Activated CD8-positive, alpha-beta memory T cell treated with anti-CD3 and anti-CD28 coated beads, Interleukin-2, amount 10 ng/mL, durations not matched to agents 7 days and 5 days (primary cell): ENCODE results near the gene NECTIN2. TPM values are rescaled to one million over a fixed set of nuclear protein-coding genes. Genes with fewer than 3 reads are reported as not detected.
"Not testable (repeated sequence)": the region's sequence is repeated elsewhere in the genome, so short reads cannot be mapped to it uniquely, and the experiment has no call there.

Experiments used
- ATAC-seq: fragments of 150-1000 bp; cut with Tn5 transposase; one replicate; pipeline ENCODE4 v1.10.0; 2021; ENCODE audit warnings: moderate library complexity
- CTCF ChIA-PET: fragments of 350-600 bp; sonication (Branson Sonifier 250); formaldehyde crosslinking; loops from one replicate; lab custom pipeline; 2021; ENCODE audit warnings: antibody characterized with exemption; lab: Charles Lee
- DNase-seq: peaks from one replicate; pipeline ENCODE4 v3.0.0-alpha.2; 2020
- H3K27ac Mint-ChIP-seq: one replicate; pipeline ENCODE4 v1.8.0; 2021; ENCODE audit warnings: mild to moderate bottlenecking, mixed read lengths
- H3K27me3 Mint-ChIP-seq: one replicate; pipeline ENCODE4 v1.8.0; 2021; ENCODE audit warnings: mixed read lengths
- H3K36me3 Mint-ChIP-seq: one replicate; pipeline ENCODE4 v1.8.0; 2021; ENCODE audit warnings: mild to moderate bottlenecking, mixed read lengths
- H3K4me1 Mint-ChIP-seq: one replicate; pipeline ENCODE4 v1.8.0; 2021; ENCODE audit warnings: mixed read lengths
- H3K4me3 Mint-ChIP-seq: one replicate; pipeline ENCODE4 v1.8.0; 2021; ENCODE audit warnings: mild to moderate bottlenecking, moderate library complexity, mixed read lengths
- H3K9me3 Mint-ChIP-seq: one replicate; pipeline ENCODE4 v1.8.0; 2022; ENCODE audit warnings: low read depth, mixed read lengths
- total RNA-seq, 2 experiments: library from RNA; stranded (reverse); gene quantifications; one replicate each; pipeline ENCODE4 v1.2.3, GENCODE V29; 2021

NECTIN2 gene
- total RNA-seq, 2 experiments from 2014 or later: 0.49 to 0.67 TPM

DNA sequence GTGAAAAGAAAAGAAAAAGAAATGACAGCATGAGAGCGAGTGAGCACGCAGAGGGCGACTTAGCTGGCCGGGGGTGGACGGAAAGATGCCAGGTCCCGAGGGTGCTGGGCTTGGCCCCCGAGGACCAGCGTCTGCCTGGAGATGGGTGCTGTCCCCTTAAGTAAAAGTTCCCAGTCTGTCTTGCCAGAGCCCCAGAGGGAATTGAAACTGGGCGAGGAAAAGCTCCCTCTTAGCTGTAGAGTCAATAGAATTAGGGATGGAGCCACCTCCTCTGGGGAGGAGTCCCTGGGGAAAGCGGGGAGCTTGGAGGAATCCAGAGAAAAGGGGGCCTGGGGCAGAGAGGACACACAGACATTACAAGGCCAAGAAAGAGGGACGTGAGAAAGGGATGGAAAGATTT lies 23.9 kb upstream of the NECTIN2 start:
- ATAC-seq: no peak
- CTCF ChIA-PET: no interaction called here

DNA sequence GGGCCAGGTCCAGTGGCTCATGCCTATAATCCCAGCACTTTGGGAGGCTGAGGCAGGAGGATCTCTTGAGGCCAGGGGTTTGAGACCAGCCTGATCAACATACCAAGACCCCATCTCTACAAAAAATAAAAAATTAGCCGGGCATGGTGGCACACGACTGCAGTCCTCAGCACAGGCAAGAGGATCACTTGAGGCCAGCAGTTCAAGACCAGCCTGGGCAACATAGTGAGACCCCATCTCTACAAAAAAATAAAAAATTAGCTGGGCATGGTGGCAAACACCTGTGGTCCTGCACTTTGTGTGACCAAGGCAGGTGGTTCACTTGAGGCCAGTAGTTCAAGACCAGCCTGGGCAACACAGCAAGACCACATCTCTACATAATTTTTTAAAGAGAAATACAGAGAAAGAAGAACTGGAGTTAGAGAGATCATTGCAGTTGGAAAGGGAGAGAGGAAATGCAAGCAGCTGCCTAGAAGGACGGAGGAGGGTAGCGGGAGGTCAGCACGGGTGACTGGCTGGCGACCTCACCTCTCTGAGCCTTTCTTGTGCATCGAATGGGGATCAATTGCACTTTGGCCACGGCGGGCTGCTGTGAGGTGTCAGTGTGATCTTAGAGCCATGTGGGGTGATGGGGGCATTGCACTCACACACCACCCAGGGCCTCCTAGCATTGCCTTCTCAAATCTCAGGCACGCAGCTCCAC lies 23.3 kb upstream of the NECTIN2 start:
- H3K4me1 Mint-ChIP-seq: no peaks in the 10 kb centered on the region
- peaks cover 5% of the 10 kb centered on the region for H3K27me3 Mint-ChIP-seq
- H3K9me3 Mint-ChIP-seq: no peaks in the 10 kb centered on the region
- no peaks in the 10 kb centered on the region for H3K36me3 Mint-ChIP-seq
- DNase-seq: no peak
- ATAC-seq: no peak
- no peak overlapping the region for H3K27ac Mint-ChIP-seq
- H3K4me3 Mint-ChIP-seq: no peak overlapping the region
- CTCF ChIA-PET: interaction anchor here (1.3 kb wide), 1 partner anchor 52 kb away, joined by 3 read pairs; no protein-coding TSS in a partner anchor

More for the DNA sequence above, 23.9 kb upstream of the NECTIN2 start:
- no peak for DNase-seq
- H3K27ac Mint-ChIP-seq: no peak overlapping the region
- peaks cover 5% of the 10 kb centered on the region for H3K27me3 Mint-ChIP-seq
- H3K4me1 Mint-ChIP-seq: no peaks in the 10 kb centered on the region
- no peaks in the 10 kb centered on the region for H3K9me3 Mint-ChIP-seq
- no peaks in the 10 kb centered on the region for H3K36me3 Mint-ChIP-seq
- H3K4me3 Mint-ChIP-seq: no peak overlapping the region

DNA sequence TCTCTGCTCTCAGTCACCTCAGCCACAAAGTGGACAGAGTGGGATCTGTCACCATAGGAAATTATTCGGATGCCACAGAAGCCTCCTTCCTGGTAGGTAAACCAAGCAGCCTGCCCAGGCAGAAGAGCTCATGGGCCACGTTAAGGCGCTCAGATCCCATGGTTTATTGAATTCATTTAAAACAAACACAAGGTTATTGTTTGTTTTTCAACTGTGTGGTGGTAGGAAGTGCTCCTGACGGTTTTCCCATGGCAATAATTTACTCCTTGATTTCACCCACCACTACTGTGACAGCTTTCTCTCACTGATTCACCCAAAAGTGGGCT lies 22.8 kb upstream of the NECTIN2 start:
- Mint-ChIP-seq H3K27ac (no peak overlapping the region), H3K9me3 (no peaks in the 10 kb centered on the region), H3K36me3 (no peaks in the 10 kb centered on the region), H3K4me1 (no peaks in the 10 kb centered on the region), H3K27me3 (peaks cover 5% of the 10 kb centered on the region), H3K4me3 (no peak overlapping the region)
- ATAC-seq (no peak), DNase-seq (no peak)
- CTCF ChIA-PET: interaction anchor here (1.3 kb wide), 1 partner anchor 53 kb away, joined by 3 read pairs; no protein-coding TSS in a partner anchor

DNA sequence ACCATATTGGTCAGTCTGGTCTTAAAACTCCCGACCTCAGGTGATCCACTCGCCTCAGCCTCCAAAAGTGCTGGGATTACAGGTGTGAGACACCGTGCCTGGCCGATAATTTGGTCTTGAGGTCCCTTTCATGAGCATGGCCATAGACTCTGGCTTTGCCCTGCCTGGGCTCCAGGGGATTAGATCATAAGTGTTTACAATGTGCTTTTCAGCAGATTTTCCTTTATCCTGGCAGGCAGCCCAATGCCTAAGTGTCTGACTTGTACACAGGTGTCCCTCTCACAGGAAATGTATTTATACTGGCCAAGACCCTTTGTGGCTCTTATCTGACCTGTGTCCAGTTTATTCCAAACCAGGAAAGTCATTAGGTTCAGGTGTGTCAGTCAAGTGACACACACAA lies 21.3 kb upstream of the NECTIN2 start:
- Mint-ChIP-seq H3K27ac (no peak overlapping the region), H3K36me3 (no peaks in the 10 kb centered on the region), H3K9me3 (no peaks in the 10 kb centered on the region), H3K27me3 (peaks cover 5% of the 10 kb centered on the region), H3K4me3 (no peak overlapping the region), H3K4me1 (no peaks in the 10 kb centered on the region)
- CTCF ChIA-PET: no interaction called here
- no peak for ATAC-seq
- no peak for DNase-seq

DNA sequence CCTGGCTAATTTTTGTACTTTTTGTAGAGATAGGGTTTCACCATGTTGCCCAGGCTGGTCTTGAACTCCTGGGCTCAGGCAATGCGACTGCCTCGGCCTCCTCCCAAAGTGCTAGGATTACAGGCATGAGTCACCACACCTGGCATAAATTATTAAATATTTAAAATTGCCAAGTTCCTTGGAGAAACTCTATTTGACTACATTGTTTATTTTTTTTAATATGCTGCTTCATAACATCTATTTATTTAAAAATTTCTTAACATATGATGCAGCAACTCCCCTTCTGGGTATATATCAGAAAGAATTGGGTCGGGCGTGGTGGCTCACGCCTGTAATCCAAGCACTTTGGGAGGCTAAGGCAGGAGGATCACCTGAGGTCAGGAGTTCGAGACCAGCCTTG lies 13.2 kb upstream of the NECTIN2 start:
- not testable (repeated sequence) for H3K27ac Mint-ChIP-seq, ATAC-seq, H3K4me3 Mint-ChIP-seq

DNA sequence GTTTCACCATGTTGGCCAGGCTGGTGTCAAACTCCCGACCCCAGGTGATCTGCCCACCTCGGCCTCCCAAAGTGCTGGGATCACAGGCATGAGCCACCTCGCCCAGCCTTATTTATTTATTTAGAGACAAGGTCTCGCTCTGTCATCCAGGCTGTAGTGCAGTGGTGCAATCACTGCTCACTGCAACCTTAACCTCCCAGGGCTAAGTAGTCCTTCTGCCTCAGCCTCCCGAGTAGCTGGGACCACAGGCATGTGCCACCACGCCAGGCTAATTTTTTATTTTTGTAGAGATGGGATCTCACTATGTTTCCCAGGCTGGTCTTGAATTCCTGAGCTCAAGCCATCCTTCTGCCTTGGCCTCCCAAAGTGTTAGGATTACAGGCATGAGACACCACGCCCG lies 11.7 kb upstream of the NECTIN2 start:
- H3K4me3 Mint-ChIP-seq, H3K4me1 Mint-ChIP-seq, H3K27me3 Mint-ChIP-seq, H3K36me3 Mint-ChIP-seq, ATAC-seq, DNase-seq, H3K9me3 Mint-ChIP-seq, CTCF ChIA-PET, H3K27ac Mint-ChIP-seq: not testable (repeated sequence)

More for the DNA sequence above, 13.2 kb upstream of the NECTIN2 start:
- DNase-seq, H3K27me3 Mint-ChIP-seq, H3K9me3 Mint-ChIP-seq, CTCF ChIA-PET, H3K36me3 Mint-ChIP-seq, H3K4me1 Mint-ChIP-seq: not testable (repeated sequence)

DNA sequence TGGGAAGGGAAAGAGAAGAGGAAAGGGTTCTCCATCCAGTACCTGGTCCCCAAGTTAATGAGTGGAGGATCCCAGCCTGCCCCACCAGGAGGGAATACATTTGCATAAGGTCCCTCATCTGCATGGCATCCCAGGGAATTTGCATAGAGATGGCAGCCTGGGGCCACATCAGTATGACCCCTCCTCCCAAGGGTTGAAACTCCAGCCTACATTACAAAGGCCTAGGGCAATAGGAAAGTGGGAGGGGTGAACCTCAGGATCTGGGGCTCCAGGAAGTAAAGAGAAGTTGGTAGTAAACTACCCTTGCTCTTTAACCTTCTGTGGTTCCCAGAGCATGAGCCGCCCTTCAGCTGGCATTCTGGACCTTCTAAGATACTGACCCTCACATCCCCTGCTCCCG lies 6.8 kb upstream of the NECTIN2 start:
- H3K4me1 Mint-ChIP-seq: peaks cover 2% of the 10 kb centered on the region
- DNase-seq (no peak), ATAC-seq (no peak)
- H3K9me3 Mint-ChIP-seq: no peaks in the 10 kb centered on the region
- no peak overlapping the region for H3K4me3 Mint-ChIP-seq
- CTCF ChIA-PET: no interaction called here
- H3K27ac Mint-ChIP-seq: no peak overlapping the region
- H3K36me3 Mint-ChIP-seq: no peaks in the 10 kb centered on the region
- no peaks in the 10 kb centered on the region for H3K27me3 Mint-ChIP-seq

DNA sequence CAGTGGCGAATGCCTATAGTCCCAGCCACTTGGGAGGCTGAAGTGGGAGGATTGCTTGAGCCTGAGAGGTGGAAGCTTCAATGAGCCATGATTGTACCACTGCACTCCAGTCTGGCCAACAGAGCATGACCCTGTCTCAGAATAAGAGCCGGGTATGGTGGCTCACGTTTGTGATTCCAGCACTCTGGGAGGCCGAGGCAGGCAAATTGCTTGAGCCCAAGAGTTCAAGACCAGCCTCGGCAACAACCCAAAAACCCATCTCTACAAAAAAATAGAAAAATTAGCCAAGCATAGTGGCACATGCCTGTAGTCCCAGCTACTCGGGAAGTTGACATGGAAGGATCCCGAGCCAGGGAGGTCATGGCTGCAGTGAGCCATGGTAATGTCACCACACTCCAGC lies 5.3 kb upstream of the NECTIN2 start:
- H3K27me3 Mint-ChIP-seq: peaks cover 8% of the 10 kb centered on the region
- peaks cover 12% of the 10 kb centered on the region for H3K4me1 Mint-ChIP-seq
- no peak for ATAC-seq
- no peak for DNase-seq
- no peaks in the 10 kb centered on the region for H3K36me3 Mint-ChIP-seq
- CTCF ChIA-PET: interaction anchor here (1.1 to 1.9 kb wide), 3 partner anchors 16 to 70 kb away, joined by 4 to 8 read pairs (median 4); no protein-coding TSS in a partner anchor
- H3K27ac Mint-ChIP-seq: no peak overlapping the region
- no peaks in the 10 kb centered on the region for H3K9me3 Mint-ChIP-seq
- no peak overlapping the region for H3K4me3 Mint-ChIP-seq

DNA sequence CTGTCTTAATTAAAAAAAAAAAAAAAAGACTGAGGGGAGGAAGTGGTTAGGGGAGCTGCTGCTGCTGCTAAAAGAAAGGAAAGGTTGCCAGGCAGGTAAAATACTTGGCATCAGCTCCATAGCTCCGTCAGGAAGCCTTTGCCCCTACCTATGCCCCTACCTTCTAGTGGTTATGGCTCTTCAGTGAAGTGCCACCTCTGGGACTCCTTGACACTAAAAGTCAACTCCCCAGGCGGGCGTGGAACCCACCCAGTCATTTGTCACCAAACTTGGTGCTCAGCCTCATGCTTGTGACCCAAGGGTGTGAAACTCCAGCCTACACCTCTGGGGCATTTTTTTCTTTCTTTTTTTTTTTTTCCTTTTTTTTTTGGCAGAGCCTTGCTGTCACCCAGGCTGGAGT lies 4.9 kb upstream of the NECTIN2 start:
- Mint-ChIP-seq H3K4me3 (no peak overlapping the region), H3K27ac (no peak overlapping the region), H3K9me3 (no peaks in the 10 kb centered on the region), H3K36me3 (no peaks in the 10 kb centered on the region), H3K27me3 (peaks cover 8% of the 10 kb centered on the region), H3K4me1 (peaks cover 12% of the 10 kb centered on the region)
- ATAC-seq (no peak), DNase-seq (no peak)
- CTCF ChIA-PET: interaction anchor here (1.1 to 1.9 kb wide), 5 partner anchors 16 to 119 kb away, joined by 4 to 8 read pairs (median 4); no protein-coding TSS in a partner anchor

DNA sequence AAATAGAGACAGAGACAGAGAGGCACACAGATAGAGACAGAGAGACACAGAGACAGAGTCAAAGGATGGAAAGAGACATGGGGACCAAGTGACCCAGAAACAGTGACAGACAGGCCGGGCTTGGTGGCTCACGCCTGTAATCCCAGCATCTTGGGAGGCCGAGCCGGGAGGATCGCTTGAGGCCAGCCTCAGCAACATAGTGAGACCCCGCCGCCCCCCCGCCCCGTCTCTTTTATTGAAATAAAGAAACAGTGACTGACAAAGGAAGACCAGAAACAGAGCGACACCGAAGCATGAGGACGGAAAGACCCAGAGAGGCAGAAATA lies 848 bp upstream of the NECTIN2 start:
- Mint-ChIP-seq H3K4me1 (peaks cover 21% of the 10 kb centered on the region), H3K27me3 (peaks cover 38% of the 10 kb centered on the region), H3K27ac (peak overlapping the region; percentile 55), H3K36me3 (no peaks in the 10 kb centered on the region), H3K9me3 (no peaks in the 10 kb centered on the region), H3K4me3 (peak overlapping the region; percentile 74)
- no peak for DNase-seq
- no peak for ATAC-seq
- CTCF ChIA-PET: interaction anchor here (1.1 to 2.5 kb wide), 5 partner anchors 60 to 190 kb away, joined by 4 to 12 read pairs (median 4); no protein-coding TSS in a partner anchor

DNA sequence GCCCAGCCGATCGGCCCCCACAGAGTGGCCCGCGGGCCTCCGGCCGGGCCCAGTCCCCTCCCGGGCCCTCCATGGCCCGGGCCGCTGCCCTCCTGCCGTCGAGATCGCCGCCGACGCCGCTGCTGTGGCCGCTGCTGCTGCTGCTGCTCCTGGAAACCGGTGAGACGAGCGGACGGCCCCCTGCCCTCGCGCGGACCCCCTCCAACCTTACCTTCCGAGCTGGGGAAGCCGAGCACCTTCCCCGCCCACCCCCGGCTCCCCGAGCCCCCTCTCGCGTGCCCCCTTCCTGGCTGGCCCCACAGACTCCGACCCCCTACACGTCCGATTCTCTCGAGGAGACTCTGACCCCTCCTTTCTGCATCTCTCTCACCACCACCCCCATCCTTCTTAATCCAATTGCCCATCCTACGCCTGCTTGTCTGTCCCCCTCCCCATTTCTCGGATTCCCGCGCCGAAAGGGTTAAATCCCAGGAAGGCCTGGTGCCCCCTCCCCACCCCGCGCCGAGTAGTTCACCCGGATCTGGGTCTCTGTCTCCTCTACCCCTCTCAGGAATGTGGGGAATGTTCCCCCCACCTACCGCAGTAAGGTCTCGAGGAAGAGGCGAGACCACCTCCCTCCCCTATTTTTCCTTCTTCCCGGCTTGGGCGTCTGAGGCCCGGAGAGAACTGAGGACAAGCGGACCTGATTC lies 502 bp downstream of the NECTIN2 start:
- H3K27ac Mint-ChIP-seq: no peak overlapping the region
- ATAC-seq (no peak), DNase-seq (no peak)
- CTCF ChIA-PET: interaction anchor here (0.9 to 2.5 kb wide), 8 partner anchors 12 to 192 kb away, joined by 3 to 12 read pairs (median 4); no protein-coding TSS in a partner anchor
- H3K27me3 Mint-ChIP-seq: peaks cover 41% of the 10 kb centered on the region
- H3K4me3 Mint-ChIP-seq: peak overlapping the region; percentile 74
- H3K9me3 Mint-ChIP-seq: no peaks in the 10 kb centered on the region
- no peaks in the 10 kb centered on the region for H3K36me3 Mint-ChIP-seq
- peaks cover 19% of the 10 kb centered on the region for H3K4me1 Mint-ChIP-seq

DNA sequence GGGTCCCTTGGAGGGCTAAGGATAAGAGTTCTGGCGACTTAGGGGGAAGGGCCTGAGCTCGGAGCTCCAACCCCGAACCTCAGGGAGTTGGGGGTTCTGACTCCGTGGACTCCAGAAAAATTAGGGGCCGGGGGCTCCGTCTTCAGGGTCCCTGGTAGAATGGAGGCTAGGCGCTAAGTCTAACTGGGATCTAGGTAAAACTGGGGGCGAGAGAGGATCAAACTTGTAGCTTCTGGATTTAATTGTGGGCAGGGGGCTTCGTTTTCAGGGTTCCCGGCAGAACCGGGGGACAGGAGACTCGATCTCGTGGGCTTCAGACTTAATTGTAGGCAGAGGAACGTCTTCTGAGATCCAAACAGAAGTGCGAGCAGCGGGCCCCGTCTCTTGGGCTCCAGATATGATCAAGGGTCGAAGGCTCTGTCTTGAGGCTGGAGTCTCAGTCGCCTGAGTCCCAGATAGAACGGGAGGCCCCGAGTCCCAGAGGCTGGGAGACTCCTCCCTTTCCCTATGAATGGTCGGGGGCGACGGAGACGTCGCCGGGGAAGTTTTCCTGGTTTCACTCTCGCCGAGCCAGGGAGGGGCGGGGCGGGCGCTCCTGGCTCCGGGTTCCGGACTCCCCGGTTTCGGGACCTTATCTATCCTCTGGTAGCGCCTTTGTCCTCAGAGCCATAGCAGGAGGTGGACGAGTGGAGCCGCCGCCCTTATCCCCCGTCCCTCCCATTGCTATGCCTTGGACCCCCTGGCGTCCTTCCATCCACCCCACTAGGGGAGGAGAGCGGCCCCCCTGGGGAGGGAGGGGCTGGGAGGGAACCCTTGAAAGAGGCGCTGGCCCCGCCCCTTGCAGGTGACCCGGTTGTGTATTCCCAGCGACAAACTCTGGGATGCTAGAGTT lies 1.3 kb downstream of the NECTIN2 start:
- Mint-ChIP-seq H3K4me1 (peaks cover 19% of the 10 kb centered on the region), H3K27me3 (peaks cover 41% of the 10 kb centered on the region), H3K27ac (no peak overlapping the region), H3K36me3 (no peaks in the 10 kb centered on the region), H3K9me3 (no peaks in the 10 kb centered on the region), H3K4me3 (peak overlapping the region; percentile 19)
- CTCF ChIA-PET: interaction anchor here (0.9 to 2.5 kb wide), 6 partner anchors 12 to 193 kb away, joined by 3 to 12 read pairs (median 4); no protein-coding TSS in a partner anchor
- DNase-seq (no peak), ATAC-seq (no peak)
